Mesothelial cell of epicardium (in vitro differentiated cells): ENCODE data around the gene LSM6. TPM values are rescaled to one million over a fixed set of nuclear protein-coding genes. Genes with fewer than 3 reads are reported as not detected.

Experiments used
- DNase-seq, 2 experiments: peaks; one replicate each; pipeline ENCODE4 v3.0.0; 2021; ENCODE audit warnings: low spot score in 2 of 2; ENCODE audit not compliant: unreplicated experiment in 2 of 2
- H3K27ac Mint-ChIP-seq: 2 replicates; pipeline ENCODE4 v1.8.0; 2021; ENCODE audit warnings: mixed read lengths
- H3K27me3 Mint-ChIP-seq: 2 replicates; pipeline ENCODE4 v1.8.0; 2021; ENCODE audit warnings: low read depth, mixed read lengths
- H3K36me3 Mint-ChIP-seq: 2 replicates; pipeline ENCODE4 v1.8.0; 2021; ENCODE audit warnings: mixed read lengths
- H3K4me1 Mint-ChIP-seq: 2 replicates; pipeline ENCODE4 v1.8.0; 2021; ENCODE audit warnings: mixed read lengths
- H3K4me3 Mint-ChIP-seq: 2 replicates; pipeline ENCODE4 v1.8.0; 2021; ENCODE audit warnings: mild to moderate bottlenecking, moderate library complexity, mixed read lengths
- H3K9me3 Mint-ChIP-seq: 2 replicates; pipeline ENCODE4 v1.8.0; 2021; ENCODE audit warnings: mixed read lengths
- total RNA-seq: library from RNA; stranded (reverse); gene quantifications from 3 replicates; pipeline ENCODE4 v1.2.1, GENCODE V29; 2021
- TF ChIP-seq, protein P1 (sequence below): fragments of 200-600 bp; sonication (generic); IDR thresholded peaks from one replicate; pipeline ENCODE4 v1.5.0; 2021; ENCODE audit warnings: antibody characterized with exemption; ENCODE audit not compliant: unreplicated experiment

Gene LSM6
- total RNA-seq, 1 donor from 2014 or later: 37.0 TPM

DNA sequence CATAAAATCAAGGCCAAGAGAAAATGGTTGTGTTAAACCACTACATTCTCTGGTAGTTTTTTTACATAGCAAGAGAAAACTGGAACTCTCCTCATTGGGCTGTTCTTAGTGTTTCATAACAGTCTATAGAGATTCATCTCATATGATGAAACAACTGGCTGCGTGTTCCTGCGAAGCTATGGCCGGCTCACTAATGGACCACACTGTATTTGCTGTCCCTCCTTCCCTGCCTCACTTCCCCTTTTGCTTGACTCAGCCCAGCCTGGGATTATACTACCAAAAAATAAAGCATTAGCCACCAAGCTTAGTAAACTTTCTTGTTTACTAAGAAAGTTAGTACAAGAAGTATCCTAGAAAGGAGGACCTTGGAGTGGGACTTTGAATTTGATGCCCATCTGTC lies 31.6 kb upstream of the LSM6 start:
- Mint-ChIP-seq H3K9me3 (no peaks in the 10 kb centered on the region), H3K4me3 (no peak overlapping the region), H3K4me1 (no peaks in the 10 kb centered on the region), H3K36me3 (no peaks in the 10 kb centered on the region), H3K27me3 (peaks cover 28% of the 10 kb centered on the region), H3K27ac (no peak overlapping the region)
- no peak for DNase-seq
- TF ChIP-seq, protein P1, sequence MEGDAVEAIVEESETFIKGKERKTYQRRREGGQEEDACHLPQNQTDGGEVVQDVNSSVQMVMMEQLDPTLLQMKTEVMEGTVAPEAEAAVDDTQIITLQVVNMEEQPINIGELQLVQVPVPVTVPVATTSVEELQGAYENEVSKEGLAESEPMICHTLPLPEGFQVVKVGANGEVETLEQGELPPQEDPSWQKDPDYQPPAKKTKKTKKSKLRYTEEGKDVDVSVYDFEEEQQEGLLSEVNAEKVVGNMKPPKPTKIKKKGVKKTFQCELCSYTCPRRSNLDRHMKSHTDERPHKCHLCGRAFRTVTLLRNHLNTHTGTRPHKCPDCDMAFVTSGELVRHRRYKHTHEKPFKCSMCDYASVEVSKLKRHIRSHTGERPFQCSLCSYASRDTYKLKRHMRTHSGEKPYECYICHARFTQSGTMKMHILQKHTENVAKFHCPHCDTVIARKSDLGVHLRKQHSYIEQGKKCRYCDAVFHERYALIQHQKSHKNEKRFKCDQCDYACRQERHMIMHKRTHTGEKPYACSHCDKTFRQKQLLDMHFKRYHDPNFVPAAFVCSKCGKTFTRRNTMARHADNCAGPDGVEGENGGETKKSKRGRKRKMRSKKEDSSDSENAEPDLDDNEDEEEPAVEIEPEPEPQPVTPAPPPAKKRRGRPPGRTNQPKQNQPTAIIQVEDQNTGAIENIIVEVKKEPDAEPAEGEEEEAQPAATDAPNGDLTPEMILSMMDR: no peak

DNA sequence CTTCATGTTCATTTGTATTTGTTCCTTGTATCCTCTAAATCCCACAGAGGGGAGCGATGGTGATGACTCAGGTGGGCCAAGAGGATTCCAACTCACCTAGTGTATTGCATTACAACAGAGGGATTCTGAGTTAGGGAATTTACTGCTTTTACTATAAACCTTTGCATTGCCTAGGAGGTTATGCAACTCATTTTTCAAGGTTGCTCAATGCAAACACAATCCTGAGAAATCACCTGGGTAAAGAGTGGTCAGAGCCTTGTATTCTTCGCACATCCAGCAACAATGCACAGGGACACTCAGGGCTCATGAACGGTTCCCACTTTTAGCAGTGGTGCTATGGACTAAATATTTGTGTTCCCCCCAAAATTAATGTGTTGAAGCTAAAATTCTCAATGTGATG lies 28.6 kb upstream of the LSM6 start:
- Mint-ChIP-seq H3K27me3 (peaks cover 19% of the 10 kb centered on the region), H3K4me1 (no peaks in the 10 kb centered on the region), H3K36me3 (no peaks in the 10 kb centered on the region), H3K4me3 (no peak overlapping the region), H3K9me3 (peaks cover 4% of the 10 kb centered on the region), H3K27ac (no peak overlapping the region)
- no peak for DNase-seq
- TF ChIP-seq, protein P1: no peak

DNA sequence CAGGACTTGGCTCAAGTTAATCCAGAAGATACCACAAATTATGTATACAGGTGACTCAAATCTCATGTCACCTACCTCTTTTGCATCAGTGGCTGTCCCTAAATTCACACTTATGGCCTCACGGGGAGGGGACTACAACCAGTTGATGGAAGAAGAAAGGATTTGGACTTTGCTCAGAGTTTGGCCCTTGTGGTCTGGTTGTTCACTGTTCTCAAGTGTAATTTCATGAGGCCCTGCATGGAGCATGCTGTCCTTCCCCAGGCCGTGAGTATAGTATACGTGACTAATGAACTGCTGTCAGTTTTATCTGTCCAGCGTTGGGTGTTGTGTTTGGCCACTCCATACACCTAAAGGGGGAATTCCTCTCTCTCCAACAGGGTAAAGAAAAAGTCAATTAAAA lies 27.5 kb upstream of the LSM6 start:
- no peak overlapping the region for H3K4me3 Mint-ChIP-seq
- H3K4me1 Mint-ChIP-seq: peaks cover 1% of the 10 kb centered on the region
- TF ChIP-seq, protein P1: no peak
- no peak for DNase-seq
- no peaks in the 10 kb centered on the region for H3K36me3 Mint-ChIP-seq
- peaks cover 19% of the 10 kb centered on the region for H3K27me3 Mint-ChIP-seq
- peaks cover 4% of the 10 kb centered on the region for H3K9me3 Mint-ChIP-seq
- no peak overlapping the region for H3K27ac Mint-ChIP-seq

DNA sequence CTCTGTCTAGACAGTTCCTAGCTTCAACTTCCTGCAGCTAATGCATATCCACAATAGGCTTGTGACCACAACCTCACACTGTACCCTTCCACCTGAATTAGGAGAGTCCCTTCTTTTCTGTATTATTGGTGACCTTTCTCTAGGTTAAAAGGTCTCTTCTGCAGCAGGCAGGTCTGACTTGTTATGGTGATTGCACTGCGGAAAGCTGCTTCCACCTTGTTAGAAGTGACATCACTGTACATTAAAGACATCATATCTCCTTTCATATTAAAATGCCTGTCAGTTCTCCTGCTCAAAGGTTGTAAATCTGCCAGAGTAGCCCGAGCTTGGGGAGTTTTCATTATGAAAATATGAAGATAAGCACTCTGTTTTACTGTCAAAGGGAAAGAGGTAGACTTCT lies 21.5 kb upstream of the LSM6 start:
- TF ChIP-seq, protein P1: no peak
- no peak for DNase-seq
- peaks cover 23% of the 10 kb centered on the region for H3K4me1 Mint-ChIP-seq
- H3K36me3 Mint-ChIP-seq: no peaks in the 10 kb centered on the region
- no peak overlapping the region for H3K4me3 Mint-ChIP-seq
- peaks cover 11% of the 10 kb centered on the region for H3K9me3 Mint-ChIP-seq
- no peak overlapping the region for H3K27ac Mint-ChIP-seq
- H3K27me3 Mint-ChIP-seq: no peaks in the 10 kb centered on the region

DNA sequence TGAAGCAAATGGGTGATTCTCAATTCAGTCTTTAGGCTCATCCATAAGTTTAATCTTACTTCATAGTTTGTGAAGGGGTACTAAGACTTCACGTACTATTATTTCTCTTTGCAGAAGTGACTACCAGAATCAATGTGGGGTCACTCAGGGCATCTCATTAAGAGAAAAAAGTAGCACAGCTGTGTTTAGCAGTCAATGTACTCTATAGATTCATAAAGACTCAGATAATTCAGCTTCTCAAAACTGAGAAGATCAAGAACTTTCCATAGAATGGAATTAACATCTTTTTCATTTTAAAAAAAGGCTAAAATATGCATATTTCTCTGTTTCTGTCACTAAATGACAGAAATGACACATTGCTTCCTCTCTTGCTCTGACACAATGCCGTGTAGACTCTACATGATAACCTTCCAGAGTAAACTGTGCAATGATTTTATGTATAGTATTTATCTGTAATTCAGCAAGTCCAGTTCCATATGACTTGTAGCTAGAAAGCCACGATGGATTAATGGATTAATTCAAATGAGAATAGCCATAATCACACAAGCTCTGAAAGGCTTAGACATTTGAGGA lies 20.3 kb upstream of the LSM6 start:
- TF ChIP-seq, protein P1: no peak

More for the DNA sequence above, 20.3 kb upstream of the LSM6 start:
- Mint-ChIP-seq H3K27me3 (no peaks in the 10 kb centered on the region), H3K27ac (no peak overlapping the region), H3K36me3 (no peaks in the 10 kb centered on the region), H3K9me3 (peaks cover 7% of the 10 kb centered on the region), H3K4me1 (peaks cover 23% of the 10 kb centered on the region), H3K4me3 (no peak overlapping the region)
- no peak for DNase-seq
